Fibroblast of villous mesenchyme (primary cell): ENCODE data around the gene SLC39A9. TPM values are rescaled to one million over a fixed set of nuclear protein-coding genes. Genes with fewer than 3 reads are reported as not detected.
"Not testable (repeated sequence)": the region's sequence is repeated elsewhere in the genome, so short reads cannot be mapped to it uniquely, and the experiment has no call there.

Source experiments
- DNase-seq: peaks from one replicate; pipeline ENCODE4 v3.0.0-alpha.2; 2010; ENCODE audit warnings: low read depth
- H3K4me3 ChIP-seq: 2 replicates; pipeline ENCODE4 v1.5.1; 2011; ENCODE audit warnings: low read depth, mild to moderate bottlenecking, low read length
- total RNA-seq: library from RNA; depleted of rRNA; stranded (reverse); fragments of >200 nt; gene quantifications from 2 replicates; pipeline ENCODE4 v1.2.3, GENCODE V29; 2012
- TF ChIP-seq, protein P1 (sequence below): IDR thresholded peaks from 2 replicates; pipeline ENCODE4 v1.5.1; 2012; ENCODE audit warnings: low read depth, mild to moderate bottlenecking, low read length; ENCODE audit not compliant: insufficient read depth

SLC39A9 gene
- total RNA-seq, 1 donor = 159 TPM

DNA sequence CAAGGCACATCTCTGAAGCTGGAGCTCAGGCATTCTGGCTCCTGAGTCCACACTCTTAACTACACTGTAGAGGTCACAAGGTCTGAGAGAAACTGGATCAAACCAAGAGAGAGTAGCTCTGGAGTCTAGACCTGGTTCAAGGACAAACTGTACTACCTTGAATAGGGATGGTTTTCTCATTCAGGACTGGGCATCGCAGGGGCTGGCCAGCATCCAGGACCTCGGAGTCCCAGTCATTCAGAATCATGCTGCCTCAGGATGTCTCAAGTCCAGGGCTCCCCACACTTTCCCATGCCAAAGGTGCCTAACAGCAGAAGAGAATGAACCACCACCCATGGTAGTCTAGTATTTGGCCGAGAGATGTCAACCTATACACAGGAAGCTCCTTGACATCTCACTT, 72.9 kb downstream of the SLC39A9 start:
- DNase-seq = no peak
- TF ChIP-seq, protein P1, sequence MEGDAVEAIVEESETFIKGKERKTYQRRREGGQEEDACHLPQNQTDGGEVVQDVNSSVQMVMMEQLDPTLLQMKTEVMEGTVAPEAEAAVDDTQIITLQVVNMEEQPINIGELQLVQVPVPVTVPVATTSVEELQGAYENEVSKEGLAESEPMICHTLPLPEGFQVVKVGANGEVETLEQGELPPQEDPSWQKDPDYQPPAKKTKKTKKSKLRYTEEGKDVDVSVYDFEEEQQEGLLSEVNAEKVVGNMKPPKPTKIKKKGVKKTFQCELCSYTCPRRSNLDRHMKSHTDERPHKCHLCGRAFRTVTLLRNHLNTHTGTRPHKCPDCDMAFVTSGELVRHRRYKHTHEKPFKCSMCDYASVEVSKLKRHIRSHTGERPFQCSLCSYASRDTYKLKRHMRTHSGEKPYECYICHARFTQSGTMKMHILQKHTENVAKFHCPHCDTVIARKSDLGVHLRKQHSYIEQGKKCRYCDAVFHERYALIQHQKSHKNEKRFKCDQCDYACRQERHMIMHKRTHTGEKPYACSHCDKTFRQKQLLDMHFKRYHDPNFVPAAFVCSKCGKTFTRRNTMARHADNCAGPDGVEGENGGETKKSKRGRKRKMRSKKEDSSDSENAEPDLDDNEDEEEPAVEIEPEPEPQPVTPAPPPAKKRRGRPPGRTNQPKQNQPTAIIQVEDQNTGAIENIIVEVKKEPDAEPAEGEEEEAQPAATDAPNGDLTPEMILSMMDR = no peak
- no peak overlapping the region for H3K4me3 ChIP-seq

DNA sequence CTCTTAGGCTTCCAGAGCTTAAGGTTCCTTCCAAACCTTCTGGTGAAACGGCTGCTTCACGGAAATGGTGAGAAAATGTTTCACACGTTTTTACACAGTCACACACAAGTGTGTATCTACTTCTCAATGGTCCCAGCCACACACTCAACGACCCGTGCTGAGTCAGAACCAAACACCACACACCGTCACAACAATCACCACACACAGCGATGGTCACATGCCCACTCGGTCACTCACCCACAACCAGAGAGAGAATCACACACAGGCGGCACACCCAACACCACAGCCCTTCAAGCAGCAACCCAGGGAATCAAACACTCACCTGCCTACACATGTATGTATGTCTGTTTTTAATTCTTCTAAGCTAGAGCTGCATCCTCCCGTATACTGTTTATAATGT, 73.4 kb downstream of the SLC39A9 start:
- TF ChIP-seq, protein P1 = no peak

DNA sequence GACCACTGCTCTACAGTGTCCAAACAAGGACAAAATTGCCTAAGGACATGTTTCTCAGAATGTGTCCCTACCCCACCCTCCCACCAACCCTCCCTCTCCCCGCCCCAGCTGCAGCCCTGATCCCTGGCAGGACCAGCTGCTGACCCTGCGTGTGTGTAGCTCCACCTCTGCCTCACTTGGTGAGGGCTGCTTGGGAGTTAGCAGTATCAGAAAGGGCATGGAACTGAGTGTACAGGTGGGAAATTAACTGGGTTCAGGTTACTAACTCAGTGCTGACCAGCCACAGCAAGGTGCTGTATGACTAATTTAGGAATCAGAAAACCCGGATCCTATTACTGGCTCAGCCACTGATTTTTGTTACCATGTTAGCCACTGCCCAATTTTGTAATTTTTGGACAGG, 74.8 kb downstream of the SLC39A9 start:
- H3K4me3 ChIP-seq = no peak overlapping the region
- TF ChIP-seq, protein P1 = no peak
- no peak for DNase-seq

More for the DNA sequence above, 73.4 kb downstream of the SLC39A9 start:
- no peak for DNase-seq
- no peak overlapping the region for H3K4me3 ChIP-seq

DNA sequence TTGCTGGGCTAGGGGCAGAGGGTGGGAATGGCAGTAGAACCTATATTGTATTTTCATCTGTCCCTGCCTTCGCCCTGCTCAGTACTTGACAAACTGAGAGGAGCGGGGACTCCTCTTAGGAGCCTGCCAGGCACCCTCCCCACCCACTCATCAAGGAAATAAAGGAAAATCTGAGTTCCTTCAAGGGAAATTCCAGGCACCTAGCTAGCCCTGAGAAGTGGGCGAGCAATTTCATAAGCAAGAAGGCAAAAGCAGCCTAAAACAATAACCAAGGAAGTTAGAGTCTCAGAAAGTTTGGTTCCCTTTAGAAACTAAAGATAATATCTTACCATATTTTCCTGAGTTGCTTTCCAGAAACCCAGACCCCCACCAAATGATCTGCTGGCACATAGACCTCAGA, 75.5 kb downstream of the SLC39A9 start:
- H3K4me3 ChIP-seq = no peak overlapping the region
- DNase-seq = no peak
- TF ChIP-seq, protein P1 = no peak

DNA sequence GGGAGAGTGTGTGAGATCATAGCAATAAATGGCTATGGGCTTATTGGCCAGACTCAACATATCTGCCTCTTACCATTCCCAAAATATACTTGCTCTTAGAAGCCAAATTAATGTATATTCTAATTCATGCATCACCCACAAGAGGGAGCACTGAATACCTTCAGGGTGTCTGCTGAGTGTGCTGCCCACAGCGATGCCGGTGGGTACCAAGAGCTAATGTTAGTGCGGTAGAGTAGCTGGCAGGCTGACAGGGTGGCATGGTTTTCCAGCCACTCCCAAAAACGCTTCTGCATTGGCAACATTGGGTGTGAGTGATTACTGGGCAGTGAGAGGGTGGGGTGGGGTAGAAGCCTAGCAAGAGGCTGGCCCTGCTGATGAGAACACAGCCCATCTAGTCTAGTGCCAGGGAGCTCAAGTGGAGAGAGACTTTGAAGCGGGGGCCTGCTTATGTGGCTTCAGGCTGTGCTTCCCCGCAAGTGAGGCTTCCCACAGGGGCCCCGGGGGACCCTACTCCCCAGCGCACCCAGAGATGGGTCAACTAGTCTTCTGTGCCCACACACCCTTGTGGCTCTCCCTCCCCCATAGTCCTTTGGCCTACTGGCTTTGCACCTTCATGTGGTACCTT, 76.8 kb downstream of the SLC39A9 start:
- peak; percentile 7 for DNase-seq
- TF ChIP-seq, protein P1 = peak; percentile 42
- H3K4me3 ChIP-seq = no peak overlapping the region

DNA sequence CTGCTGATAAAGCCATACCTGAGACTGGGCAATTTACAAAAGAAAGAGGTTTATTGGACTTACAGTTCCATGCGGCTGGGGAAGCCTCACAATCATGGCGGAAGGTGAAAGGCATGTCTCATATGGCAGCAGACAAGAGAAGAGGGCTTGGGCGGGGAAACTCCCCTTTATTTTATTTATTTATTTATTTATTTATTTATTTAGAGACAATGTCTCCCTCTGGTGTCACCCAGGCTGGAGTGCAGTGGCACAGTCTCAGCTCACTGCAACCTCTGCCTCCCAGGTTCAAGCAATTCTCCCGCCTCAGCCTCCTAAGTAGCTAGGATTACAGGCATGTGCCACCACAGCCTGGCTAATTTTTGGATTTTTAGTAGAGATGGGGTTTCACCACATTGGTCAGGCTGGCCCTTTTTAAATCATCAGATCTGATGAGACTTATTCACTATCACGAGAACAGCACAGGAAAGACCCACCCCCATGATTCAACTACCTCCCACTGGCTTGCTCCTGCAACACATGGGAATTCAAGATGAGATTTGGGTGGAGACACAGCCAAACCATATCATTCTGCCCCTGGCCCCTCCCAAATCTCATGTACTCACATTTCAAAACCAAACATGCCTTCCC, 78.4 kb downstream of the SLC39A9 start:
- H3K4me3 ChIP-seq, DNase-seq: not testable (repeated sequence)

DNA sequence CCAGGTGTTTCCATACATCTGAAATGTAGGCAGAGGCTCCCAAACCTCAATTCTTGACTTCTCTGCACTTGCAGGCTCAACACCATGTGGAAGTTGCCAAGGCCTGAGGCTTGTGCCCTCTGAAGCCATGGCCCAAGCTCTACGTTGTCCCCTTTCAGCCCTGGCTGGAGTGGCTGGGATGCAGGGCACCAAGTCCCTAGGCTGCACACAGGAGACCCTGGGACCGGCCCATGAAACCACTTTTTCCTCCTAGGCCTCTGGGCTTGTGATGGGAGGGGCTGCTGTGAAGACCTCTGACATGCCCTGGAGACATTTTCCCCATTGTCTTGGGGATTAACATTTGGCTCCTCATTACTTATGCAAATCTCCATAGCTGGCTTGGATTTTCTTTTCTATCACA, 79.6 kb downstream of the SLC39A9 start:
- DNase-seq = not testable (repeated sequence)

DNA sequence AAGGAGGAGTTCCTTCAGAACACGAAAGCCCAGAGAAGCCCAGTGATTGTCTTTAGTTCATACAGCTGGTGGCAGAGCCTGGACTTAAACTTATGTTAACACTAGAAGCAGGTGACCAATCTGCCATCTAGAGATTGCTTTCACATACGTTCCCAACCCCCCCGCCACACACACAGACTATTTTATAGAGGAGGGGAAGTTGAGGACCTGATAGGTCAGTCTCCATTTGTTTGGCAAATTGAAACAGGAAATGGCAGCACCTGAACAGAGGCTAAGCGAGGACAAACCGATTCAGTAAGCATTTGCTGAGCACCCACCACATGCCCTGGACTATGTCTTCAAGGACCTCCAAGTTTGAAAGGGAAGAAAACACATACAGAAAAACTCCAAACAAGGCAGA, 81.2 kb downstream of the SLC39A9 start:
- no peak for DNase-seq
- H3K4me3 ChIP-seq = no peak overlapping the region
- TF ChIP-seq, protein P1 = no peak

More for the DNA sequence above, 79.6 kb downstream of the SLC39A9 start:
- H3K4me3 ChIP-seq = not testable (repeated sequence)
